Stimulated activated CD8-positive, alpha-beta memory T cell treated with anti-CD3 and anti-CD28 coated beads, Interleukin-15, amount 100 ng/mL, for 4 hours (primary cell): ENCODE data around the gene OR52E5.

Experiments used
- DNase-seq, 2 donors: peaks; one replicate each; pipeline ENCODE4 v3.0.0-alpha.2; 2020; ENCODE audit warnings: low read depth in 2 of 2

Gene OR52E5

DNA sequence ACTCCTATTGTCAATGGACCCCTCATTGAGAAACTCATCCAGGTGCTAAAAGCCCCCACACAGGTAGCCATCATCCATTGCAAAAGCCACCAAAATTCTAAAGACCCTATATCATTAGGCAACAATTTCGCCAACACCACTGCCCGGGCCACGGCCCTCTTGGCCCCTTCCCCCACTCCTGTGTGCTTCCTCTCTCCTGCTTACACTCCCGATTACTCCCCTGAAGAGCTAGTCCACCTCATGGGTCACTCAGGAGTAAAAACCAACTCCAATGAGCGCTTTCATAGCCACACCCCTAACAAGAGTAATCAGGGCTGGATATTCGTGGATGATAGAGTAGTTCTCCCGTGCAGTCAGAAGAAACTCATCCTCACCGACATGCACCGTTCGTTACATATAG lies 40.1 kb downstream of the OR52E5 start:
- DNase-seq, result no peak

DNA sequence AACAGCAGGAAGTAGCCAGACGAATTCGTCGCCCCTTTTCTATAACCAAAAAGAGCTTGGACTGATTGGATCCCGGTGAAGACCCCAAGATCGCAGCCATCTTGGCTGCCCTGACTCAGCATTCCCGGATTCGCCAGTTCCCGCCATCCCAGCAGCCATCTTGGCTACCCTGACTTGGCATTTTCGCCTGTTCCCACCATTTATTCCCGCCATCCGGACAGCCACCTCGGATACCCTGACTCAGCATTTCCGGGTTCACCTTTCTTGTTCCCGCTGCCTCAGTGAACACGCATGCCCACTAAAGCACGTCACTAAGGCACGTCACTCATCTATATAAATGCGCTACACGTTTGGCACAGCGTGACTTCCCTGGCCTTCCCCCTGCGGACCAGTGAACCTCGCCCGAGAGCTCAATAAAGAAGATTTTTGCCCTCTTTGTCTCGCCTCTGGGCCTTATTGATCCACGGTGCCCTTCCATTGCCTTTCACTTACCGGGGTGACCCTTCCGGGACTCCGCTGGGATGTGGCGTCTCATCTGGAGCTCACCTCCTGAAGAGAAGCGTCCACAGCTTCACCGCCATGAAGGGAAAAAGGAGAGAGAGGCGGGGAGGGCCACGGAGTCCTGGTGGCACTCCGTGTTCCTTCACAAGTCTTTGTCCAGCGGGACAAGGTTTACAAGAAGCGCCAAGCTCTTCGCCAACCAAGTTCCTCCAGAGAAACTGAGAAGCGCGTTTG lies 45.0 kb downstream of the OR52E5 start:
- DNase-seq, result no peak

DNA sequence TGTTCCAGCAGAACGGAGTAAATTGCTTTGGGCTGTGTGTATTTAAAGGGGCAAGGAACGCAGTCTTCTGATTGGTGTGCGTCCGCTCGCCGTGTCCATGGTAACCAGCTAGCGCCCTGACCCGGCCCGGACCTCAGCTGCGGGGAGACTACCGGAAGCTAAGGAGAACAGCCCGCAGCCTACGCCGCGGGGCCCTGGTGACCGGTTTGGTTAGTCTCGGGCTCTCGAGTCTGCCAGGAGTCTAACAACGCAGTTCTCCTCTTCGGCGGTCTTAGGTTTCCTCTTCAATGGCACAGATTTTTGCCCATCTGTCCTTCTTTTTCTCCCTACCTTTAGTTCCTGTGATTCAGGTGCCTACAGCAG lies 45.6 kb downstream of the OR52E5 start:
- DNase-seq, result no peak

DNA sequence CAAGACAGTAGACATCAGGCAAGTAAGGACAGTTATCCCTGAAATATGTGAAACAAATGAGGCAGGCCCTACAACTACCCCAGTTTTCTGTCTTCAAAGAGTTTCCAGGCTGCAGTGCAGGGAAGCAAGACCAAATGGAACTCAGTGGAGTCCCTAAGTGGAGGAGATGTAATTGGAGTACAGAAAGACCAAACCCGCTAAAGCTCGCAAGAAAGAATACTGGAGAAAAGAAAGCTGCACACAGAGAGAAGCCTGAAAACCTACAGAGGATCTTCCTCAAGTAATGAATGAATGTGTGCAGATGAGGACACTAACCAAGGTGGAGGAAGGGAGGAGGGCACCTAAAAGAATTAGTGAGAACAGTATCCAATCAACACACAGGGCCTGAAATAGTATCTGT lies 47.7 kb downstream of the OR52E5 start:
- no peak for DNase-seq

DNA sequence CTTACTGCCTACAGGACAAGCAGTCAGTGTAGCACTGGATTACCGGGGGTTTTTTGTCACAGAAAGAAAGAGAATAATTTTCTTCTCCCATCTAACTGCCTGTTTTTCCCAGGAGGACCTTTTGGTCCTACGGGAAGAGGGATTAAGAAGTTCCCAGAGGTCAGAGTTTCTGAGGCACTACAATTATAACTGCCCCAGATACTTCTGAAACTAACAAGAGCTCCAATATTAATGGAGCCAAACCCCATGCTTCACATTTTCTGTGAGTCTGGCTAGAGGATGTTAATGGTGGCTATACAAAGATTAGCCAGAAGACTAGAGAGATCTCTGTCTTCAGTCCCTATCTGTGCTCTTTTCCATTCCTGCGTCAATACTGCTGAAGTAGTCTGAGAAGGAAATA lies 48.9 kb downstream of the OR52E5 start, which contains the start of gene OR56A3:
OR56A3 (plus strand) TSS at position 301 of the 400 bp plus-strand sequence. CDS start 5,096 bp downstream, outside the sequence.
- DNase-seq, result no peak
